Lower leg skin (tissue), 3 donors: ENCODE results near the gene CPN1.

Experiments
- CTCF ChIP-seq, 3 donors: fragments of 450-650 bp; IDR thresholded peaks; one replicate each; pipeline ENCODE4 v1.5.1; 2016; ENCODE audit warnings: antibody characterized with exemption in 3 of 3, mild to moderate bottlenecking in 3 of 3, moderate library complexity in 2 of 3
- POLR2A ChIP-seq, 2 donors: fragments of 450-650 bp; IDR thresholded peaks; one replicate each; pipeline ENCODE4 v1.6.1; 2016 to 2017; ENCODE audit warnings: antibody characterized with exemption in 2 of 2, mild to moderate bottlenecking in 1 of 2, moderate library complexity in 1 of 2

GRCh38 chr10:100128951-100129350 is 47.3 kb upstream of the CPN1 start:
- TF ChIP-seq CTCF (IDR thresholded peaks at IDR 0.05) (no peak), POLR2A (IDR thresholded peaks at IDR 0.05) (no peak)
